Choroid plexus epithelial cell (primary cell): ENCODE data around the gene KLHL29.

Experiments
- DNase-seq: peaks from one replicate; pipeline ENCODE4 v3.0.0-alpha.2; 2010; ENCODE audit warnings: low read depth
- H3K4me3 ChIP-seq: 2 replicates; pipeline ENCODE4 v1.5.1; 2011; ENCODE audit warnings: low read depth, mild to moderate bottlenecking, control low read depth, low read length, moderate library complexity
- TF ChIP-seq, protein P1 (sequence below): conservative IDR thresholded peaks from 2 replicates; pipeline ENCODE4 v1.5.1; 2011; ENCODE audit warnings: low read depth, mild to moderate bottlenecking, control low read depth, inconsistent platforms, low read length, moderate library complexity

The KLHL29 gene

DNA sequence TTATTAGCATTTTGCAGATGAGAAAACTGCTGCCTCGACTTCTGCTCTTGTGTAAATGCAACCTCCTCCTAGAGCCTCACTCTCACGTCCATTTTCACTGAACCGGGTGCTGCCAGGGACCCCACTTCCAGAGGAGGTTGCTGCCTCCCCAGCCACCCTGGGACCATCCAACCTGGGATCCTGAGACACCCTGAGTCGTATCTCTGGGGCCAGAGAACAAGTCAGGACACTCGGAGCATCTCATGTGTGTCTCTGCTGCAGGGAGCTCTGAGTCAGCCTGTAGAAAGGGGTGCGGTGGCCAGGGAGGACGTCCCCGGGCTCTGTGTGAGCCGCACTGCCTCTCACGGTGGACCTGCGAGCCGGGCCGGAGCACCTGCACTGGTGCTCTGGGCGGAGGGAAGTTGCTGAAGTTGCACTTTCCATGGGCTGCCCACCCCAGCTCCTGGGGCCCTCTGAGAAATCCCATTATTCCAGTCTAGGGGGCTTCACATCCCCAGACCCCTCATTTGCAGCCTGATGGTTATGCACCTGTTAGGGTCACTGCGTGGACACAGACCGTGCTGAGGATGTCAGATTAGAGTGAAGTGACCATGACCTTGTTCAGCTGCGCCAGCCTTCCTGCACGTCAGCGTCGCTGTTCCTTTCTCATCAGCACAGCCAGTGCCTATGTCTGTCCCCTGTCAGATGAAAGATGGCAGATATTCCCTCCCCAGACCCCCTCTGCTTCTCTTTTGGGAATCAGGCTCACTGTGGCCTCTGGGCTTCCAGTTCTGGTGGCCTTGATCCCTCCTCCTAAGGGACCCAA lies 230.4 kb downstream of the KLHL29 start:
- no peak for DNase-seq
- TF ChIP-seq, protein P1, sequence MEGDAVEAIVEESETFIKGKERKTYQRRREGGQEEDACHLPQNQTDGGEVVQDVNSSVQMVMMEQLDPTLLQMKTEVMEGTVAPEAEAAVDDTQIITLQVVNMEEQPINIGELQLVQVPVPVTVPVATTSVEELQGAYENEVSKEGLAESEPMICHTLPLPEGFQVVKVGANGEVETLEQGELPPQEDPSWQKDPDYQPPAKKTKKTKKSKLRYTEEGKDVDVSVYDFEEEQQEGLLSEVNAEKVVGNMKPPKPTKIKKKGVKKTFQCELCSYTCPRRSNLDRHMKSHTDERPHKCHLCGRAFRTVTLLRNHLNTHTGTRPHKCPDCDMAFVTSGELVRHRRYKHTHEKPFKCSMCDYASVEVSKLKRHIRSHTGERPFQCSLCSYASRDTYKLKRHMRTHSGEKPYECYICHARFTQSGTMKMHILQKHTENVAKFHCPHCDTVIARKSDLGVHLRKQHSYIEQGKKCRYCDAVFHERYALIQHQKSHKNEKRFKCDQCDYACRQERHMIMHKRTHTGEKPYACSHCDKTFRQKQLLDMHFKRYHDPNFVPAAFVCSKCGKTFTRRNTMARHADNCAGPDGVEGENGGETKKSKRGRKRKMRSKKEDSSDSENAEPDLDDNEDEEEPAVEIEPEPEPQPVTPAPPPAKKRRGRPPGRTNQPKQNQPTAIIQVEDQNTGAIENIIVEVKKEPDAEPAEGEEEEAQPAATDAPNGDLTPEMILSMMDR = no peak
- no peak overlapping the region for H3K4me3 ChIP-seq

DNA sequence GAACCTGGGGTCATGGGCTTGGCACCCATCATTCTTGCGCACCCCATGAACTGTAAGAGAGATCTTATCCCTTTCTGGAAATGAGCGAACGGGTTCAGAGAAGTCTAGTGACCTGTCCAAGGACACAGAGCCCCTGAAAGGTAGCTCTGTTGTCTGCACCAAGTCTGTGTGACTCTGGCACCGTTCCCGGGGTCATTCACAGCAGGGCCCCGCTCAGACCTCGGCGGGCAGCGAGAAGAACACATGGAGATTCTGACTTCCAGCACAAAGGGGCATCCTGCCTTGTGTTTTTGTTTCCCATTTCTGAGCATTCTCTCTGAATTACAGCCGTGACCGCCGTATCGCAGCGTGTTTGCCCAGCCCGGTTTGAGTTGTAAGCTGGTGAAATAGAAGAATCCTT lies 231.7 kb downstream of the KLHL29 start:
- DNase-seq = no peak
- TF ChIP-seq, protein P1 = no peak
- H3K4me3 ChIP-seq = no peak overlapping the region

DNA sequence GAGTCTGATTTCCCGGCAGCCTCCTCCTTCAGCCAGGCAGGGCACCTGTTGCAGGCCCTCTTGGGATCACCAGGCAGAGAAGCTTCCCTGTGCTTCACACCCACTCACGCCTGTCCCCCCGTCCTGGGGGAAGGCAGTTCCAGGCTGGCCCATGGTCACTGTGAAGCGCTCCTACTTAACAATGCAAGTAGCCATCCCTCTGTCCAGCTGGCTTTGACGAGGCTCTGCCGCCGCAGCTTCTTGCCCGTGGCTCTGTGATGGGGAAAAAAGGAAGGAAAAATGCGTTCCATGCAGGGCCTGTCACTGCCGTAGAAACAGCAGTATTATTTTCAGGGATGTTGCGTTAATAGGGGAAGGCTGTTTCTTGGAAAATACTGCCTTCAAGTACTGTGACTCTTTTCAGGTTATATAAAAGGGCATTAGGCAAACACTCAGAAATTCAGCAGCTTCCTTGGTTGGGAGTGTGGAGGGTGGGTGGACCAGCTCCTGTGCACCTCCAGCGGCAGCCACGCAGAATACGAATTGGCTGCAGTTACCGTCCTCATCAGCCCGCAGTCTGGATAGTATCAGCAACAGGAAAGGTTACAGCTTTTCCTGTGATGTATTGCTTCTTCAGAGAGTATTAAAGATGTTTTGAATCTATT lies 232.3 kb downstream of the KLHL29 start:
- TF ChIP-seq, protein P1 = peak; percentile 69
- DNase-seq = peak; percentile 63

DNA sequence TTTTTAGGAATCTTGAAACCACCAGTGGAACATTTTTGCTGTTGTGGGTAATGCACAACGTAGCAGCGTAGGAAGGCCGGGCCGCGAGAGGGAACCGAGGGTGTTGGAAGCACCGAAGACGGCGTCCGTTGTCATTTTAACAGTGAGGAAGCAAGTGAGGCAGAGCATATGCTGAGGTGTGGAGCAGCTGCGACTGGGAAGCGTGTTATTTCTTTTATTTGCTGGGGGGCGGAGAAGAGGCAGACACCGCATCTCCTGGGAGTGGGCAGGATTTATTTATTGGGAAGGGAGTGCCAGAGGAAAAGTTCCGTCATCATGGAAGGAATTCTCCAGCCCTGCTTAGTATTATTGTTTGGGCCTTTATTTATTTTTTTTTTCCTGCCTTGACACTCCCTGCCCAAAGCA lies 232.8 kb downstream of the KLHL29 start:
- DNase-seq = no peak
- TF ChIP-seq, protein P1 = no peak
- no peak overlapping the region for H3K4me3 ChIP-seq

More for the DNA sequence above, 232.3 kb downstream of the KLHL29 start:
- H3K4me3 ChIP-seq = no peak overlapping the region

DNA sequence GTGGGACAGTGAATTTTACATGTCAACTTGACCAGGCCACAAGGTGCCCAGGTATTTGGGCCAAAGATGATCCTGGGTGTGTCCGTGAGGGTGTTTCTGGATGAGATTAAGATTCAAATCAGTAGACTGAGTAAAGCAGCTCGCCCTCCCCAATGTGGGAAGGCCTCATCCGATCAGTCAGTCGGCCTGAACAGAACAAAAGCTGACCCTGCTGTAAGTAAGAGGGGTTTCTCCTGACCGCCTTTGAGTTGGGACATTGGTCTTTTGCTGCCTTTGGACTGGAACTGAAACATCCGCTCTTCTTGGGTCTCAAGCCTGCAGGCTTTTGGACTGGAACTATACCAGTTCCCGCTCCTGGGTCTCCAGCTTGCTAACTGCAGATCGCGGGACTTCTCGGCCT lies 233.3 kb downstream of the KLHL29 start:
- no peak for DNase-seq
- TF ChIP-seq, protein P1 = no peak
- no peak overlapping the region for H3K4me3 ChIP-seq

DNA sequence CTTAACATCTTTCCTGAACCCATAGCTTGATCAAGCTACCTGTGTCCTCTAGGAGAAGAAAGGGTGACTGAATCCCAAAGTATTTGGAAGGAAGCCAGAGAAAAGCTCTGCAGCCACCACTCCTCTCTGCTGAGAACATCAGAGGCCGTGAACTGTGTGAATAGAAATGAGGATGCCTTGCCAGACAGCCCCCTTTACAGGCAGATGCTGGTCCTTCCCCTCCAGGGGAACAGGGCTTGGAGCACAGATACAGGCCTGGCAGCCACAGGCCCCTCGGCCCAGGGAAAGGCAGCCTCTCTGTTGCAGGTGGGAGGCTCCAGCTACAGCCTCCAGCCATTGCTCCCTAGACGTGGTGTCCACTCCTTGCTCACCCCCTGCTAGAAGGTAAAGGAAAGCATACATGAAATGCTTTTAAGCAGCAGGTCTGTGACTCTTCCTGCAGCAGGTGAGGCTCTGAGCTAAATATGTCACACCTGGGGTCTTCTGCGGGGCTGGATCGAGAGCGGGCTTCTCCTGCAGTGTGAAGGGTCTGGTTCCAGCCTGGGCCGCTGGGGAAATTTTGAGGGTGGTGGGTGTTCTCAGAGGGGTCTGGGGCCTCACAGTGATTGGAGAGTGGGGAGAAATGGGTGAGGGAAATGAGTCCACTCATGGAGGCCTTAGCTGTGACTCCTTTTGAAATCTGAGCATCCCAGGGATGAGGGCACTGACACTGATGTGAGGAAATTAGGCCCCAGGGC lies 234.0 kb downstream of the KLHL29 start:
- TF ChIP-seq, protein P1 = no peak
- no peak overlapping the region for H3K4me3 ChIP-seq
- no peak for DNase-seq
